GM18858 (cell line): ENCODE results near the gene COMMD7.

Source experiments
- ATAC-seq: cut with Tn5 transposase; IDR thresholded peaks from one replicate; pipeline ENCODE4 v1.9.1; 2021; ENCODE audit not compliant: unreplicated experiment

Gene COMMD7

DNA sequence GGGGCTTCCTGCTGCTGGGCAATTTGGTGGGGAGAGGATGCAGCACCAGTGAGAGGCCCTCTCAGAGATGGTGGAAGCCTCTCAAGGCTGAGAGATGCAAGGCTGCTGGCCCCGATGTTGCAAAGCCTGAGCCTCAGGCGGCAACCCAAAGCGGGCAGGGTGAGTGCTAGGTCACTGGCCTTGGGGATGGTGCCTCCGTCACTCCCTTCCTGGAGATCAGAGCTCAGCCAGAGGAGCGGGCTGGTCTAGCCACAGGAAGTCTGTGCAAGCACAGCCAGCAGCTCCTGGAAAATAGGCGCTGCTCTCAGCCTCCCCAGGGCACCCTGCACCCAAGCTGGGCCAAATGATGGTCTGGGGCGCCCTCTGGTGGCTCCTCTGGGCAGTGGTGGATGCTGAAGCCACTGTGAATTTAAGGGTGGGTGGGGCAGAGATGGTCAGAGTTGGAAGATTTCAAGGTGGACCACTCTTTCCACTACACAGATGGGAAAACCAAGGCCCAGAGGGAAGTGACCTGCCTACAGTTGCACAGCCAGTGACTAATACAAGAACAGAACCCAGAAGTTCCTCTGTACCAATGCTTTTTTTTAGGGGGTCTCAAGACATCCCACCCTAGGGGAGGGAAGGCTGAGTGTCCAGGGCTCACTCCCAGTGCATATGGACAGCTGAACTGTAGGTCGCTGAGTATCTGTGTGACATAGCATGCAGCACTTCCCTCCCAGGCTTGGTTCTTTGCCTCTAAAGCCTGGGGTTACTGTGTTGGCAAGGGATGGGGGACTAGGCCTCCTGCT lies 90.3 kb downstream of the COMMD7 start:
- no peak for ATAC-seq
